Measurements from ENCODE around the gene EPAS1.

Gene EPAS1

GRCh38 chr2:46296840-46297545, at the start of gene EPAS1:
Gene EPAS1 (plus strand): TSS chr2:46297407. CDS start chr2:46297912, 505 bp downstream.
- DNase-seq (ENCODE audit: low spot score) = peak; percentile 77

GRCh38 chr2:46248171-46248570, 49.0 kb upstream of the EPAS1 start:
- DNase-seq (ENCODE audit: low spot score) = no peak

- DNase-seq (ENCODE audit: low spot score) = no peak
Observed at GRCh38 chr2:46249654-46250053, 47.6 kb upstream of the EPAS1 start.

GRCh38 chr2:46252891-46253659, 44.1 kb upstream of the EPAS1 start:
- DNase-seq (ENCODE audit: low spot score) = no peak

GRCh38 chr2:46254474-46254873, 42.7 kb upstream of the EPAS1 start:
- DNase-seq (ENCODE audit: low spot score) = no peak

GRCh38 chr2:46256563-46257142, 40.6 kb upstream of the EPAS1 start:
- no peak for DNase-seq (ENCODE audit: low spot score)

- DNase-seq (ENCODE audit: low spot score) = no peak
Observed at GRCh38 chr2:46257476-46257875, 39.7 kb upstream of the EPAS1 start.

- DNase-seq (ENCODE audit: low spot score) = no peak
Observed at GRCh38 chr2:46257980-46258379, 39.2 kb upstream of the EPAS1 start.

- no peak for DNase-seq (ENCODE audit: low spot score)
Observed at GRCh38 chr2:46258937-46259776, 38.0 kb upstream of the EPAS1 start.

- no peak for DNase-seq (ENCODE audit: low spot score)
Observed at GRCh38 chr2:46259777-46260168, 37.4 kb upstream of the EPAS1 start.

GRCh38 chr2:46260305-46260704, 36.9 kb upstream of the EPAS1 start:
- DNase-seq (ENCODE audit: low spot score) = no peak

- DNase-seq (ENCODE audit: low spot score) = no peak
Observed at GRCh38 chr2:46262248-46262938, 34.8 kb upstream of the EPAS1 start.

GRCh38 chr2:46263347-46263746, 33.9 kb upstream of the EPAS1 start:
- no peak for DNase-seq (ENCODE audit: low spot score)

GRCh38 chr2:46264447-46264846, 32.8 kb upstream of the EPAS1 start:
- DNase-seq (ENCODE audit: low spot score) = no peak

- DNase-seq (ENCODE audit: low spot score) = no peak
Observed at GRCh38 chr2:46266134-46266533, 31.1 kb upstream of the EPAS1 start.

- DNase-seq (ENCODE audit: low spot score) = no peak
Observed at GRCh38 chr2:46267616-46268015, 29.6 kb upstream of the EPAS1 start.

GRCh38 chr2:46268196-46268595, 29.0 kb upstream of the EPAS1 start:
- no peak for DNase-seq (ENCODE audit: low spot score)

GRCh38 chr2:46269001-46269400, 28.2 kb upstream of the EPAS1 start:
- no peak for DNase-seq (ENCODE audit: low spot score)

GRCh38 chr2:46269544-46270273, 27.5 kb upstream of the EPAS1 start:
- no peak for DNase-seq (ENCODE audit: low spot score)

GRCh38 chr2:46270384-46270783, 26.8 kb upstream of the EPAS1 start:
- no peak for DNase-seq (ENCODE audit: low spot score)
